ENCODE data around the gene CEP250.
"Not testable (repeated sequence)": the region's sequence is repeated elsewhere in the genome, so short reads cannot be mapped to it uniquely, and the experiment has no call there.

Gene CEP250

DNA sequence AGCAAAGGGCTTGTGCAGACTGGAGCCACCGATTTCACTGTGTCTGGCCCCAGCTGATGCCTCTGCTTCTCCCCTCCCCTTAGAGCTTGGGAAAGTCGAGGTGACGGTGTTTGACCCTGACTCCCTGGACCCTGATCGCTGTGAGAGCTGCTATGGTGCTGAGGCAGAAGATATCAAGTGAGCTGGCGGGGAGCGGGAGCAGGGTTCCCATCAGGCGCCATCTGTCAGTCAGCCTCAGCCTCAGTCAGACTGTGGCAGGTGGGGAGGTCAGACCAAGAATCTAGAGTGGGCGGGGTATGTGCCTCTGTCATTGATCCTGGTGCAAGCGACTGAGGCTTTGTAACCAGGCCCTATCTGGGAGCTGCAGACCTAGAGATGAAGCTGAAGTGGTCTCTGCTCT, 91.9 kb downstream of the CEP250 start:
- TF ChIP-seq, protein P1, sequence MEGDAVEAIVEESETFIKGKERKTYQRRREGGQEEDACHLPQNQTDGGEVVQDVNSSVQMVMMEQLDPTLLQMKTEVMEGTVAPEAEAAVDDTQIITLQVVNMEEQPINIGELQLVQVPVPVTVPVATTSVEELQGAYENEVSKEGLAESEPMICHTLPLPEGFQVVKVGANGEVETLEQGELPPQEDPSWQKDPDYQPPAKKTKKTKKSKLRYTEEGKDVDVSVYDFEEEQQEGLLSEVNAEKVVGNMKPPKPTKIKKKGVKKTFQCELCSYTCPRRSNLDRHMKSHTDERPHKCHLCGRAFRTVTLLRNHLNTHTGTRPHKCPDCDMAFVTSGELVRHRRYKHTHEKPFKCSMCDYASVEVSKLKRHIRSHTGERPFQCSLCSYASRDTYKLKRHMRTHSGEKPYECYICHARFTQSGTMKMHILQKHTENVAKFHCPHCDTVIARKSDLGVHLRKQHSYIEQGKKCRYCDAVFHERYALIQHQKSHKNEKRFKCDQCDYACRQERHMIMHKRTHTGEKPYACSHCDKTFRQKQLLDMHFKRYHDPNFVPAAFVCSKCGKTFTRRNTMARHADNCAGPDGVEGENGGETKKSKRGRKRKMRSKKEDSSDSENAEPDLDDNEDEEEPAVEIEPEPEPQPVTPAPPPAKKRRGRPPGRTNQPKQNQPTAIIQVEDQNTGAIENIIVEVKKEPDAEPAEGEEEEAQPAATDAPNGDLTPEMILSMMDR (IDR thresholded peaks at IDR 0.05; ENCODE audit: low read depth, low read length, missing control alignments), result no peak
- no peak overlapping the region for H3K27ac ChIP-seq
- no peaks in the 10 kb centered on the region for H3K27me3 ChIP-seq (replicated peaks)
- in situ Hi-C loops (cut with HindIII; ENCODE audit: low pct_ligation_motif_present, low sequenced_read_pairs), result no loop called here
- peaks cover 48% of the 10 kb centered on the region for H3K36me3 ChIP-seq (replicated peaks)
- no peak overlapping the region for H3K4me3 ChIP-seq (ENCODE audit: low read depth, low read length)
- DNase-seq, result no peak

DNA sequence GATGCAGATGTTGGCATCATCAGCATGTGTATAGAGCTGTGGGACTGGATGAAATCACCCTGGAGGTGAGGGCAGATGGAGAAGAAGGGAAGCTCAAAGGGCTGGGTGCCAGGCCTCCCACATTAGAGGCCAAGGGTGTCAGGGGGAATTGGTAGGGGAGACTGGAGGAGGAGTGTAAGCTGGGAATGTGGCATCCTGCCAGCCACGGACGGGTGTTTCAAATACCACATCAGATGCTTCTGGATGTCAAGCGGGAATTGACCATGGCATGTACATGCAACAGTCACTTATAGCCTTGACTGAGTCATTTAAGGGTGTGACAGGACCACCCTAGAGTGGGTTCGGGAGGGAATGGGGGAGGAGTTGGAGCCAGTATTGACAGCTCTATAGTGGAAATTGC, 96.1 kb downstream of the CEP250 start:
- peaks cover 63% of the 10 kb centered on the region for H3K36me3 ChIP-seq (replicated peaks)
- no peaks in the 10 kb centered on the region for H3K27me3 ChIP-seq (replicated peaks)

DNA sequence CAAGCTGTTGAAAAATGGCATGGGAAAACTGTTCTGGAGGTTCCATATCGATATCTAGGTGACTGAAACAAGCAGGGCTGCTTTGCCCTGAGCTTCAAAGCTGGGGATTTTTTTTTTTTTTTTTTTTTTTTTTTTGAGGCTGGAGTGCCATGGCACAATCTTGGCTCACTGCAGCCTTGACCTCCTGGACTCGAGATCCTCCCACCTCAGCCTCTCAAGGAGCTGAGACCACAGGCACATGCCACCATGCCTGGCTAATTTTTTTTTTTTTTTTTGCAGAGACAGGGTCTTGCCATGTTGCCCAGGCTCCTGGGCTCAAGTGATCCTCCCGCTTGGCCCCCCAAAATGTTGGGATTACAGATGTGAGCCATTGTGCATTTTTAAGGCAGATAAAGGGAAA, 97.5 kb downstream of the CEP250 start:
- Histone ChIP-seq H3K4me3 (ENCODE audit: low read depth, low read length) (no peak overlapping the region), H3K27ac (no peak overlapping the region), H3K36me3 (replicated peaks) (peaks cover 70% of the 10 kb centered on the region), H3K27me3 (replicated peaks) (no peaks in the 10 kb centered on the region)
- in situ Hi-C loops (cut with HindIII; ENCODE audit: low pct_ligation_motif_present, low sequenced_read_pairs), result no loop called here
- TF ChIP-seq, protein P1 (IDR thresholded peaks at IDR 0.05; ENCODE audit: low read depth, low read length, missing control alignments), result no peak
- no peak for DNase-seq

More for the DNA sequence above, 96.1 kb downstream of the CEP250 start:
- Histone ChIP-seq H3K27ac (no peak overlapping the region), H3K4me3 (ENCODE audit: low read depth, low read length) (no peak overlapping the region)
- DNase-seq, result no peak
- in situ Hi-C loops (cut with HindIII; ENCODE audit: low pct_ligation_motif_present, low sequenced_read_pairs), result no loop called here
- TF ChIP-seq, protein P1 (IDR thresholded peaks at IDR 0.05; ENCODE audit: low read depth, low read length, missing control alignments), result no peak

DNA sequence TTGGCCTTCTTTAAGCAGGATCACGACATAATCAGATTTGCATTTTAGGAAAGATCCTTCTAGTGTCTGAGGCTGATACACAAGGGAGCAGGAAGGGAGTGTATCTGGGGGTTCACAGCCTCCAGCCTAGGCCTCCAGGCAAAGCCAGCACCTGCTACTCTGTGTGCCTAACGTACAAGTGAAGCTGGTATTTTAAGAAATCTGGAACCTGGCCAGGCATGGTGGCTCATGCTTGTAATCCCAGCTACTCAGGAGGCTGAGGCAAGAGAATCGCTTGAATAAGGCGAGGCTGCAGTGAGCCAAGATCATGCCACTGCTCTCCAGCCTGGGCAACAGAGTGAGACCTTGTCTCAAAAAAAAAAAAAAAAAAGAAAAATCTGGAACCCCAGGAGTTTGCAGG, 100.1 kb downstream of the CEP250 start:
- H3K27ac ChIP-seq; DNase-seq; in situ Hi-C loops (cut with HindIII; ENCODE audit: low pct_ligation_motif_present, low sequenced_read_pairs); H3K4me3 ChIP-seq (ENCODE audit: low read depth, low read length); H3K27me3 ChIP-seq (replicated peaks): not testable (repeated sequence)
- H3K36me3 ChIP-seq (replicated peaks), result peaks cover 51% of the 10 kb centered on the region

DNA sequence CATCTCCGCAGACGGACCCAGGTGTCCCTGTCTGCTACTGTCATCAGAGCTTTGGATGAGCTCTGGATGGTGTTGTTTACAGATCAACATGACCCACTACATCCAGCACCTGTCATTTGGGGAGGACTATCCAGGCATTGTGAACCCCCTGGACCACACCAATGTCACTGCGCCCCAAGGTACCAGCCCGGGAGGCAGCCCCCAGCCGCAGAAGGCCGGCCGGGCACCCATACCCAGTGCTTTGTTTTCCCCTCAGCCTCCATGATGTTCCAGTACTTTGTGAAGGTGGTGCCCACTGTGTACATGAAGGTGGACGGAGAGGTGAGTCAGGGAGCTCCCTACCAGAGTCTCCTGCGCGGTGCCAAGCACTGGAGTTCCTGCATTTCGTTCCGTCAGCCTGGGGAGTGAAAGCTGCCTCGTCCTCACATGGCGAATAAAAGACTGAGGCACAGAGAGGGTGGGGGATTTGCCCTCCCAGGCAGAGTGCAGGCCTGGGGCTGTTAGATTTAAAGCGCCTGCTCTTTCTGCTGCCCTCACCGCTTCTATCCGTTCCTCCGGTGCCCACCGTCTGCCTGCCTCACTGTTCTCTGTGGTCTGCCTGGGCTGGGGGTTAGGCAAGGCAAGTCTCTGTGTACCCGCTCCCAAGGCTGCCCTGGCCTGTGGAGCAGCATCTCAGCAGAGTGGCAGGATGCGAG, 100.7 kb downstream of the CEP250 start:
- peaks cover 47% of the 10 kb centered on the region for H3K36me3 ChIP-seq (replicated peaks)
- no peak overlapping the region for H3K27ac ChIP-seq
- no peak overlapping the region for H3K4me3 ChIP-seq (ENCODE audit: low read depth, low read length)
- DNase-seq, result no peak
- in situ Hi-C loops (cut with HindIII; ENCODE audit: low pct_ligation_motif_present, low sequenced_read_pairs), result no loop called here
- no peaks in the 10 kb centered on the region for H3K27me3 ChIP-seq (replicated peaks)
- TF ChIP-seq, protein P1 (IDR thresholded peaks at IDR 0.05; ENCODE audit: low read depth, low read length, missing control alignments), result no peak

DNA sequence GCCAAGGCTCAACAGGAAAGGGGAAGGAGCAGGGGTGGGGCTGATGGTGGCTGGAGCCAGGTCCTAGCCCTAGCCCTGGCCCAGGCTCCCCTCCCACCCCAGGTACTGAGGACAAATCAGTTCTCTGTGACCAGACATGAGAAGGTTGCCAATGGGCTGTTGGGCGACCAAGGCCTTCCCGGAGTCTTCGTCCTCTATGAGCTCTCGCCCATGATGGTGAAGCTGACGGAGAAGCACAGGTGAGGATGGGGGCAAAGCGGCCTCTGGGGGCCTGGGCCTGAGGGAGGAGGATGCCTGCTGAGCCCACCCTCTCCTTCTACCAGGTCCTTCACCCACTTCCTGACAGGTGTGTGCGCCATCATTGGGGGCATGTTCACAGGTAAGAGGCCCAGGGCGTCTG, 101.5 kb downstream of the CEP250 start:
- H3K27ac ChIP-seq, result no peak overlapping the region
- no peak overlapping the region for H3K4me3 ChIP-seq (ENCODE audit: low read depth, low read length)
- TF ChIP-seq, protein P1 (IDR thresholded peaks at IDR 0.05; ENCODE audit: low read depth, low read length, missing control alignments), result no peak
- peaks cover 40% of the 10 kb centered on the region for H3K36me3 ChIP-seq (replicated peaks)
- in situ Hi-C loops (cut with HindIII; ENCODE audit: low pct_ligation_motif_present, low sequenced_read_pairs), result no loop called here
- H3K27me3 ChIP-seq (replicated peaks), result no peaks in the 10 kb centered on the region
- DNase-seq, result no peak
